Sigmoid colon (tissue), 4 donors: ENCODE data around the gene CD83.

Experiments used
- EP300 ChIP-seq, 4 donors: sonication (generic); formaldehyde crosslinking; IDR thresholded peaks; one replicate each; pipeline ENCODE4 v1.6.1; 2017; ENCODE audit warnings: antibody characterized with exemption in 4 of 4
- POLR2A ChIP-seq, 2 donors: fragments of 450-650 bp; IDR thresholded peaks; one replicate each; pipeline ENCODE4 v1.6.1; 2016; ENCODE audit warnings: antibody characterized with exemption in 2 of 2, mild to moderate bottlenecking in 2 of 2, moderate library complexity in 2 of 2
- POLR2AphosphoS5 ChIP-seq, 4 donors: sonication (generic); formaldehyde crosslinking; IDR thresholded peaks; one replicate each; pipeline ENCODE4 v1.6.1; 2017; ENCODE audit warnings: antibody characterized with exemption in 4 of 4
- TF ChIP-seq, protein P1 (sequence below), 4 experiments: fragments of 450-650 bp in 3 of 4; fragments of 200-600 bp in 1 of 4; IDR thresholded peaks; one replicate each; pipeline ENCODE4 v1.5.1; 2016 to 2019; ENCODE audit warnings: antibody characterized with exemption in 4 of 4, mild to moderate bottlenecking in 3 of 4, moderate library complexity in 2 of 4

DNA sequence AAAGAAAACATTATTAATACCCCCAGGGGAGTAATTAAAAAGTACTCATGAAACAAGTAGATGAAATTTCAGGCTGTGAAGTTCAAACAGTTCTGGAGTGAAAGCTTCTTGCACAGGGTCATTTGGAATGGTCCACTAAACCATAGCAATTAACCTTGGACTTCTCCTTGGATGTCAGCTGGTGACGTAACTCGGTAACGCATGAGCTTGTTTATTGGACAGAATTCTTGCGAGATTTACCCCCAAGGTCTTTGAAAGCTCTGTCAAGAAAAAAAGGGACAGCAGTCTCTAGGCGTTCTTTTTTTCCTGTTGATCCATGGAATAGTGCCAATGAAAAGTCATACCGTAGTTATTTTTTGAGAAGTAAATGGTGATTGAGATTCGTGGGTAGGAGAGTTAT lies 2.2 kb downstream of the CD83 start:
- no peak for TF ChIP-seq EP300 (IDR thresholded peaks at IDR 0.05)
- TF ChIP-seq, protein P1, sequence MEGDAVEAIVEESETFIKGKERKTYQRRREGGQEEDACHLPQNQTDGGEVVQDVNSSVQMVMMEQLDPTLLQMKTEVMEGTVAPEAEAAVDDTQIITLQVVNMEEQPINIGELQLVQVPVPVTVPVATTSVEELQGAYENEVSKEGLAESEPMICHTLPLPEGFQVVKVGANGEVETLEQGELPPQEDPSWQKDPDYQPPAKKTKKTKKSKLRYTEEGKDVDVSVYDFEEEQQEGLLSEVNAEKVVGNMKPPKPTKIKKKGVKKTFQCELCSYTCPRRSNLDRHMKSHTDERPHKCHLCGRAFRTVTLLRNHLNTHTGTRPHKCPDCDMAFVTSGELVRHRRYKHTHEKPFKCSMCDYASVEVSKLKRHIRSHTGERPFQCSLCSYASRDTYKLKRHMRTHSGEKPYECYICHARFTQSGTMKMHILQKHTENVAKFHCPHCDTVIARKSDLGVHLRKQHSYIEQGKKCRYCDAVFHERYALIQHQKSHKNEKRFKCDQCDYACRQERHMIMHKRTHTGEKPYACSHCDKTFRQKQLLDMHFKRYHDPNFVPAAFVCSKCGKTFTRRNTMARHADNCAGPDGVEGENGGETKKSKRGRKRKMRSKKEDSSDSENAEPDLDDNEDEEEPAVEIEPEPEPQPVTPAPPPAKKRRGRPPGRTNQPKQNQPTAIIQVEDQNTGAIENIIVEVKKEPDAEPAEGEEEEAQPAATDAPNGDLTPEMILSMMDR (IDR thresholded peaks at IDR 0.05): no peak
- TF ChIP-seq POLR2A (IDR thresholded peaks at IDR 0.05): no peak
- TF ChIP-seq POLR2AphosphoS5 (IDR thresholded peaks at IDR 0.05): no peak
